Endodermal cell (in vitro differentiated cells): Measurements from ENCODE around the gene AQP1. TPM values are rescaled to one million over a fixed set of nuclear protein-coding genes. Genes with fewer than 3 reads are reported as not detected.

Experiments
- DNase-seq: peaks from one replicate; pipeline ENCODE4 v3.0.0-alpha.2; 2017
- H3K27ac ChIP-seq: 2 replicates; pipeline ENCODE4 v1.5.1; 2013; ENCODE audit warnings: mild to moderate bottlenecking, low read depth, low read length, moderate library complexity
- H3K27me3 ChIP-seq: 2 replicates; pipeline ENCODE4 v1.6.1; 2013; ENCODE audit warnings: mild to moderate bottlenecking, low read length, moderate library complexity; ENCODE audit not compliant: insufficient read depth, control insufficient read depth, poor library complexity, severe bottlenecking
- H3K36me3 ChIP-seq: 2 replicates; pipeline ENCODE4 v1.7.0; 2013; ENCODE audit warnings: mild to moderate bottlenecking, low read length, moderate library complexity; ENCODE audit not compliant: control insufficient read depth, insufficient read depth
- H3K4me1 ChIP-seq: one replicate; pipeline ENCODE4 v1.7.0; 2013; ENCODE audit warnings: low read length; ENCODE audit not compliant: control insufficient read depth, insufficient read depth
- H3K4me3 ChIP-seq: 2 replicates; pipeline ENCODE4 v1.5.1; 2013; ENCODE audit warnings: mild to moderate bottlenecking, low read length, moderate library complexity
- H3K9ac ChIP-seq: 2 replicates; pipeline ENCODE4 v1.6.1; 2013; ENCODE audit warnings: mild to moderate bottlenecking, low read length, moderate library complexity; ENCODE audit not compliant: poor library complexity, severe bottlenecking; ENCODE audit errors: extremely low read depth
- H3K9me3 ChIP-seq: 2 replicates; pipeline ENCODE4 v1.6.1; 2013; ENCODE audit warnings: mild to moderate bottlenecking, low read length, moderate library complexity; ENCODE audit not compliant: control insufficient read depth
- H3K27ac Mint-ChIP-seq: 2 replicates; pipeline ENCODE4 v1.8.0; 2020; ENCODE audit warnings: mixed read lengths
- H3K27me3 Mint-ChIP-seq: 2 replicates; pipeline ENCODE4 v1.8.0; 2021; ENCODE audit warnings: mild to moderate bottlenecking, mixed read lengths; ENCODE audit not compliant: insufficient read depth
- H3K36me3 Mint-ChIP-seq: 2 replicates; pipeline ENCODE4 v1.8.0; 2020; ENCODE audit warnings: low read depth, mixed read lengths
- H3K4me1 Mint-ChIP-seq: 2 replicates; pipeline ENCODE4 v1.8.0; 2020; ENCODE audit warnings: mixed read lengths
- H3K4me3 Mint-ChIP-seq: 2 replicates; pipeline ENCODE4 v1.8.0; 2020; ENCODE audit warnings: mild to moderate bottlenecking, moderate library complexity, mixed read lengths
- H3K9me3 Mint-ChIP-seq: 2 replicates; pipeline ENCODE4 v1.8.0; 2020; ENCODE audit warnings: mild to moderate bottlenecking, mixed read lengths
- CTCF ChIP-seq: fragments of 200-600 bp; sonication (generic); conservative IDR thresholded peaks from 2 replicates; pipeline ENCODE4 v1.5.0; 2021; ENCODE audit warnings: antibody characterized with exemption, mild to moderate bottlenecking
- WGBS, 2 experiments: methylation state at CpG; one replicate each; pipeline versions ENCODE4 v1.1.5 to v1.1.7; 2013; ENCODE audit warnings: missing lambda C conversion rate in 2 of 2, mixed read lengths in 1 of 2; ENCODE audit not compliant: insufficient coverage in 1 of 2, insufficient read length in 1 of 2; 5-methylcytosine and 5-hydroxymethylcytosine counted together
- total RNA-seq, 2 donors: library from RNA; stranded (reverse); fragmentation: NEBNext Ultra II Directional in 1 of 2; extraction: Animal tissue kit (Norgen Biotek cat#: 25700) in 1 of 2; gene quantifications; 2 replicates in 1 of 2; 3 replicates in 1 of 2; pipeline ENCODE4 v1.2.1, GENCODE V29; 2021

Gene AQP1
- total RNA-seq, 2 donors from 2014 or later: 0.26 to 0.91 TPM

GRCh38 chr7:30870821-30871518, 40.7 kb upstream of the AQP1 start:
- Histone ChIP-seq H3K4me3 (no peak overlapping the region), H3K4me1 (no peaks in the 10 kb centered on the region), H3K9ac (no peak overlapping the region), H3K27ac (no peak overlapping the region), H3K27me3 (no peaks in the 10 kb centered on the region), H3K9me3 (no peaks in the 10 kb centered on the region), H3K36me3 (no peaks in the 10 kb centered on the region)
- H3K36me3 Mint-ChIP-seq: peaks cover 9% of the 10 kb centered on the region
- H3K4me1 Mint-ChIP-seq: peaks cover 3% of the 10 kb centered on the region
- peaks cover 1% of the 10 kb centered on the region for H3K9me3 Mint-ChIP-seq
- no peaks in the 10 kb centered on the region for H3K27me3 Mint-ChIP-seq
- no peak for DNase-seq
- no peak overlapping the region for H3K27ac Mint-ChIP-seq
- 74 to 82% methylated on average over 7 to 10 of the region's 10 CpGs for WGBS, 2 experiments
- no peak for TF ChIP-seq CTCF
- no peak overlapping the region for H3K4me3 Mint-ChIP-seq

- no peak for TF ChIP-seq CTCF
- H3K9me3 Mint-ChIP-seq: peaks cover 1% of the 10 kb centered on the region
- peaks cover 9% of the 10 kb centered on the region for H3K36me3 Mint-ChIP-seq
- Histone ChIP-seq H3K27me3 (no peaks in the 10 kb centered on the region), H3K4me3 (no peak overlapping the region), H3K9me3 (no peaks in the 10 kb centered on the region), H3K4me1 (no peaks in the 10 kb centered on the region), H3K27ac (no peak overlapping the region), H3K9ac (no peak overlapping the region), H3K36me3 (no peaks in the 10 kb centered on the region)
- no peak overlapping the region for H3K27ac Mint-ChIP-seq
- H3K4me1 Mint-ChIP-seq: peaks cover 3% of the 10 kb centered on the region
- no peak for DNase-seq
- 94 to 96% methylated on average over 4 to 5 of the region's 5 CpGs for WGBS, 2 experiments
- H3K4me3 Mint-ChIP-seq: no peak overlapping the region
- no peaks in the 10 kb centered on the region for H3K27me3 Mint-ChIP-seq
Observed at GRCh38 chr7:30871655-30872054, 40.0 kb upstream of the AQP1 start.

GRCh38 chr7:30873207-30873606, 38.4 kb upstream of the AQP1 start:
- no peak for DNase-seq
- Mint-ChIP-seq H3K36me3 (peaks cover 9% of the 10 kb centered on the region), H3K27ac (no peak overlapping the region), H3K27me3 (no peaks in the 10 kb centered on the region), H3K4me3 (no peak overlapping the region), H3K9me3 (peaks cover 1% of the 10 kb centered on the region), H3K4me1 (peaks cover 3% of the 10 kb centered on the region)
- H3K36me3 ChIP-seq: no peaks in the 10 kb centered on the region
- H3K9me3 ChIP-seq: no peaks in the 10 kb centered on the region
- H3K4me1 ChIP-seq: no peaks in the 10 kb centered on the region
- H3K27ac ChIP-seq: no peak overlapping the region
- 91 to 94% methylated on average over 2 of the region's 2 CpGs for WGBS, 2 experiments
- no peaks in the 10 kb centered on the region for H3K27me3 ChIP-seq
- H3K9ac ChIP-seq: no peak overlapping the region
- H3K4me3 ChIP-seq: no peak overlapping the region
- TF ChIP-seq CTCF: no peak
